ENCODE measurements around the gene AQP2. TPM values are rescaled to one million over a fixed set of nuclear protein-coding genes. Genes with fewer than 3 reads are reported as not detected.

AQP2 gene
- total and polyA plus RNA-seq, 4 donors = not detected

GRCh38 chr12:49954863-49955830 is 4.6 kb downstream of the AQP2 start:
- Histone ChIP-seq H3K27me3 (ENCODE audit: control insufficient read depth in 4 of 4, insufficient read depth in 4 of 4, low read length in 3 of 4) (peaks cover 0 to 3% (median 2%) of the 10 kb centered on the region in 4 donors), H3K4me1 (ENCODE audit: control insufficient read depth in 4 of 4, insufficient read depth in 4 of 4, low read length in 3 of 4) (peaks cover 0 to 6% (median 4%) of the 10 kb centered on the region in 4 donors), H3K36me3 (ENCODE audit: control insufficient read depth in 4 of 4, insufficient read depth in 3 of 4, low read depth in 1 of 4, low read length in 3 of 4) (no peaks in the 10 kb centered on the region), H3K9ac (ENCODE audit: low read depth in 1 of 2, low read length in 2 of 2) (no peak overlapping the region), H3K27ac (ENCODE audit: low read depth in 1 of 2, low read length in 2 of 2) (no peak overlapping the region), H3K9me3 (ENCODE audit: control insufficient read depth in 4 of 4, low read length in 3 of 4) (no peaks in the 10 kb centered on the region), H3K4me3 (ENCODE audit: low read depth in 1 of 3, low read length in 3 of 3) (no peak overlapping the region)
- WGBS = 44% methylated on average over 53 of the region's 53 CpGs
- TF ChIP-seq GABPA (IDR thresholded peaks at IDR 0.05 in 1 of 2, conservative IDR thresholded peaks at IDR 0.05 in 1 of 2) (no peak), CTCF (IDR thresholded peaks at IDR 0.05; ENCODE audit: low read depth, low read length, missing input control) (no peak), HNF4G (IDR thresholded peaks at IDR 0.05) (no peak), ATF3 (IDR thresholded peaks at IDR 0.05) (no peak), EGR1 (IDR thresholded peaks at IDR 0.05; ENCODE audit: low read depth in 2 of 2) (no peak), SP1 (IDR thresholded peaks at IDR 0.05) (no peak), YY1 (IDR thresholded peaks at IDR 0.05) (no peak), RXRA (IDR thresholded peaks at IDR 0.05) (no peak), NR2F2 (IDR thresholded peaks at IDR 0.05) (no peak), FOXA1 (IDR thresholded peaks at IDR 0.05) (no peak), HNF4A (conservative IDR thresholded peaks at IDR 0.05) (no peak), ZBTB33 (IDR thresholded peaks at IDR 0.05) (no peak), JUND (IDR thresholded peaks at IDR 0.05) (no peak), FOXA2 (IDR thresholded peaks at IDR 0.05) (no peak), TAF1 (conservative IDR thresholded peaks at IDR 0.05) (no peak), REST (IDR thresholded peaks at IDR 0.05) (no peak)
- DNase-seq (ENCODE audit: low spot score) = no peak

Measured in liver (tissue), 9 donors.